Fibroblast of skin of back (primary cell): Measurements from ENCODE around the gene AKAP7.

ENCODE experiments used
- DNase-seq: peaks from one replicate; pipeline ENCODE4 v3.0.0-alpha.2; 2013

AKAP7 gene

DNA sequence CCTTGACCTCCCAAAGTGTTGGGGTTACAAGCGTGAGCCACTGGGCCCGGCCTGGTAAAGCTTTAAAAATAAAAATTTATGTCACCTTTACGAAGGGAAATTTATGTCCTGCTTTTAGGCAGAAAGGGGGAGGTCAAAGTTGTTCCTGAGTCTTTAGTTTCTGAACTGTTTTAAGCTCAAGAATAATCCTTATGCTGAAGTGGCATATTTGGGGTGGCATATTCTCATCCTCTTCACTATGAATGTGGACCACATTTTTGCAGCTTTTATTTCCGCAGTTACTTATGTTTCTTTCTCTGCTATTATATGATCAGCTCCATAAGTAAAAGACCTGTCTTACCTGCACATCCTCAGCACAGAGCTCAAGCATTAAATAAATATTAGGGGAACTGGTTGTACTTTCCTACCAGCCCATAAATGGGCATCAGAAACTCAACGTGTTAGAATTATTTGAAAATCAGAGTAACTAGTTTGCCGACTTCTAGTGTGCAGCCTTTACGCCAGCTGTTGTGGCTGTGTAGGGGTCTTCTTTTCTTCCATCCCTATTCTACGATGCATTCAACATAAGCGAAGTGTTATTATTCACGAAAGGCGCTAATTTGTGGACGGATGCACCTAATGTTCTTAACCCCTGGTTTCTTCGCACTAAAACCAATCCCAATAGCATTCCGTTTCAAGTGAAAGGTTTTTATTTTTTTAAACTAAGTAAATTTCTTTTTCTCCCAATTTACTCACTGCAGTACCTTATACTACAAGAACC lies 867 bp upstream of the AKAP7 start:
- no peak for DNase-seq

DNA sequence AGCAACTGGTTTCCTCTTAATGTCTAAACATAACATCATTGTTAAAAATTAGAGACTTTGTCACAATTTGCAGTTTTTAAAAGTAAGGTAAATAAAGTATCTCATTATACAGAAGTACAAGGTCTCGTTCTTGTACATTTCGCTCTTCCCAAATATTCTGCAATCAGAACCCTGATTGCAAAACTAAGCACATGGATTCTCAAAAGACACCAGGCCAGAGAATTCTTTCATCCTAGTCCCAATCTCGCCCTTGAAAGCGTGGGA lies 355 bp upstream of the AKAP7 start:
- no peak for DNase-seq

DNA sequence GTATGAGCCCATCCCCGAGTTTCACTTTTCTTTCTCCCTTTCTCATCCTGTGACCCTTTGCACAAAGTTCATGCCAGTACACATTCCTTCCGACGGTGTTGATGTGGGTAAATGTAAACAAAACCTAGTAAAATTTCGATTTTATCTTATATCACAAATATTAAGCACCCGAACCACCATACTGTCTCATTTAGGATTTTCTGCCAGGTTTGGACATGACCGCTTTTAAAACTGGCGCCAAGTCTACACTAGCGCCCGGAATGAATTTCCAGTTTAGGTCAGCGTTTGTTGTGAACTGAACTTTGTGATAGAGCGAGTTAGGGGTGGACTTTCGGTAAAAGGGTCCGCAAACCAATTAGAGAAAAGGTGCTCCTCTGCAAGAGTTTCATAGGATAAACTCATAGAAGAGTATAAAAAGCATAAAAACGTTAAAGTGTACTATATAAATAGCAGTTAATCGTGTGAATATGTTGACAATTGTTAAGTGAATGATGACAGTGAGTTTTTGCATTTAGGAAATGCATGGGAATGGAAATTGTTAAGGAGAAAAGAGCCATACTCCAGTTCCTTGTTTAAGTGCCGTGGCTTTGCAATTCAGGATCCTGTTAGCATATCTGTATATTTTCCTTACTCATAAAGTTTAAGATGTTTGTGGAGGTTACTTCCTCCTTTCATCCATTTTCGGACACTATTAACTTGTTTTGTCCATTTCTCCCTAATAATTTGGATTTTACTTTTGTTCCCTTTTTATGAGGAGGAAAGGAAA lies 937 bp downstream of the AKAP7 start:
- peak; percentile 42 for DNase-seq

DNA sequence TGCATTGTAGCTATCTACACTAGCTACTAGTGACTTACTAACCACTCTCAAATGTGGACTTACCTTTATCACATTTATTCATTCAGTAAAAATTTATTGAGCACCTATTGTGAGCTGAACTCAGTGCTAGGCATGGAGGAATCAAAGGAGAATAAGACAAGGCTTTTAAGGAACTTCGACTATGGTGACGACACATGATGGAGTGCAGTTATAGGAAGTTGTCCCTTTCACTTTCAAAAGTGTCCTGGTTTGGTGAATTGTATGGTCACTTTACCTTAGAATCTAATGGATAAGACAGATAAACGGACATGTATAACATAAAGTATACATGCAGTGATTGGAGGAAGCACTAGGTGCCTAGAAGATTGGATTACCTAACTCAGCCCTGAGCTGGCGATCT lies 4.3 kb downstream of the AKAP7 start:
- DNase-seq: no peak

DNA sequence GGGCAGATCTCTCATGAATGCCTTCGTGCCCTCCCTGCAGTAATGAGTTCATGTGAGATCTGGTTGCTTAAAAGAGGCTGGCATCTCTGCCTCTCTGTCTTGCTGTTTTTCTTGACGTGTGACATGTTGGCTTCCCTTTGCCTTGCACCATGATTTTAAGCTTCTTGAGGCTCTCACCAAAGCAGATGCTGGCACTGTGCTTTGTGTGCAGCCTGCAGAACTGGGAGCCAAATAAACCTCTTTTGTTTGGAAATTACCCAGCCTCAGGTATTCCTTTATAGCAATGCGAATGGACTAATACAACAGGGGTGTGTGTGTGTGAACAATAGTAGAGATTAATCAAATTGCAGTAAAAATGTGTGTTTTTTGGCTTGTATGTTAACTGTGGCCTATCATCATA lies 8.1 kb downstream of the AKAP7 start:
- DNase-seq: no peak

DNA sequence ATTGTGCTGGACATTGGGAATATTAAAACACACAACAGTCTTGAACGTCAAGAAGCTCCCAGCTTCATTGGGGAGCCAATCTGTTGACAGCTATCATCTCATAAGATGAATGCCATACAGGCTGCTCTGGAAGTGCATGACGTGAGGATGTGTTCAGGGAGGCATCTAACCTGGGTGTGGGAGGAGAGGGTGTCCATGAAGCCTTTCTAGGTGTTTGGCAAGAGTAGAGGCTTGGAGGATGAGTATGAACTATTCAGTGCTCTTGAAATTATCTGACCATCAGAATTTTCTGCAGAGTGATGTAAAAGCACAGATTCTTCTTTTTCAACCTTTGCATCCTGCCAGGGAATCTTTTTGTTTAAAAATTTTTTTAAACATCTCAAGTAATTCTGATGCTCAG lies 11.6 kb downstream of the AKAP7 start:
- DNase-seq: no peak

DNA sequence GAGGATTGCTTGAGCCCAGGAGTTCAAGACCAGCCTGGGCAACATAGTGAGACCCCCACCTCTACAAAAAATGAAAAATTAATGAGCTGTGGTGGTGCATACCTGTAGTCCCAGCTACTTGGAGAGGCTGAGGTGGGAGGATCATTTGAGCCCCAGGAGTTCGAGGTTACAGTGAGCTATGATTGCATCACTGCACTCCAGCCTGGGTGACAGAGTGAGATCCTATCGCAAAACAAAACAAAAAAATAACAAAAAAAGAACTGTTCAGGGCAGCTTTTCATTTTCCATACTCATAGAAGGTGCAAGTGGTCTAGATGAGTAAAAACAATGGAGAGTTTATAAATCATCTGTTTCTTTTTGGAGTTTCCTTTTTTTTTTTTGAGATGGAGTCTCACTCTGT lies 21.1 kb downstream of the AKAP7 start:
- DNase-seq: no peak

DNA sequence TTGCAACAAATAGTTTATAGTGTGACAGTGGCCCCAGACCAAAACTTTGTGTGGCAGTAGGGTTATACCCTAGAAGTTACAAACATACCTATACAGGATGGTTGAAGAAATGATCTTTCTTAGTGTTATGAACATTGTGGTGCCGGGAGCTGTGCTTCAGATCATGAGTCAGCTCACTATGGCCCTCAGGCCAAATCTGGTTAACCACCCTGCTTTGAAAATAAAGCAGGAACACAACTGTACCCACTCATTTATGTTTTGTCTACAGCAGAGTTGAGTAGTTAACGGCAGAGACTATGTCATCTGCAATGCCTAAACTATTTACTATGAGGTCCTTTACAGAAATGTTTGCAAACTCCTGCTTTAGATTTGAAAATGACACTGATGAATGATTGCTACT lies 24.3 kb downstream of the AKAP7 start:
- peak; percentile 69 for DNase-seq

DNA sequence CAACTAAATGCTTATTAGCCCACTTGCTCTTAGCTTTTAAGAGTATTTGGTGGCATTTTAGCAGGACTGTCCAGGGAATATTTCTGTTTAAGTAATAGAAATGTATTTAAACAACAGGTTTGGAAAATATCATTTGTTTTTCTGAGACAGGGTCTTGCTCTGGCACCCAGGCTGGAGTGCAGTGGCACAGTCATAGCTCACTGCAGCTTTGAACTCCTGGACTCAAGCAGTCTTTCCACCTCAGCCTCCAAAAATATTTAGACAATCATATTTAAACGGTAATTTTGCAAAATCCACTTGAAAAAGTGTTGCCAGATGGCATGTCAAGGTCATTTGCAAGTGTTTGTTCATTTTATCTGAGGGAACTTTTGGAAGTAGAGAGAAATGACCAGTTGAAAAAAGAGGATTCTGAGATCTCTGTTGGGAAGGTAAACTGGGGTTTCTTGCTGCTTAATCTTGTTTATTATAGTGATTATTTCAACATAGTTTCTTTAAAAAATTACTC lies 25.0 kb downstream of the AKAP7 start:
- DNase-seq: no peak

DNA sequence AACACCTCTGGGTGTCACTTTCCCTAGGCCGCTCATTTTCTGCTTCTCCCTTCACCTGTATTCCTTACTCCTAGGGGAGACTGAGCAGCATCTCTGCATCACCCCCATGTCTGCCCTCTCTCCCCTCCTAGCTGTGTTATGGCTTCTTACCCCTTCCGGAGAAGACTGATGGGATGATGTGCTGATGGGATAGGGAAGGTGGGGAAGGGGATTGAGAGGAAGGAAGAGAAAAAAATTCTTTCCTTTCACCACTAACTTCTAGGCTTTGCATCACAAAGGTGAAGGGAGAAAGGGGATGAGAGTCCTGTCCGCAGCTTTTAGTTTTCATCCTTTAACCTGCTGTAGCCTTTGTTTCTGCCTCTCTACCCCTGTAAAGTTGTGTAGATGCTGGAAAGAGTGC lies 26.7 kb downstream of the AKAP7 start:
- no peak for DNase-seq

DNA sequence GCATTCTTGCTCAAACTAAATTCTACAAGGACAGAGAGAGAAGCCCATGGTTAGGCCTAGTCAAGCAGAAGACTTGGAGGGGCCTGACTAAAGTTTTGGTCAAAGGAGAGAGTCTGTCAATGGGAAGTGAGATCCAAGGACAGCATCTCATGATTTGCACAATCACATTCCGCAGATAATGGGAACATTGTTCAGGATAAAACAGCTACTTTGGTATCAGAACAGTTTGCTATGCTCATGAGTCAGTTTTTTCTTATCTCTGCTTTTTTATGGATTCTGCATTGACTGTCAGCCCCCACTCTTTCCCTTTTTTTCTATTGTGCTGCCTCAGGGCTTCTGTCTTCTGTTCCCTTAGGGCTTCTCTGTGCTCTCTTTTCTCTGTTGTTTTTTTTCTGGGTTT lies 28.6 kb downstream of the AKAP7 start:
- DNase-seq: peak; percentile 4

DNA sequence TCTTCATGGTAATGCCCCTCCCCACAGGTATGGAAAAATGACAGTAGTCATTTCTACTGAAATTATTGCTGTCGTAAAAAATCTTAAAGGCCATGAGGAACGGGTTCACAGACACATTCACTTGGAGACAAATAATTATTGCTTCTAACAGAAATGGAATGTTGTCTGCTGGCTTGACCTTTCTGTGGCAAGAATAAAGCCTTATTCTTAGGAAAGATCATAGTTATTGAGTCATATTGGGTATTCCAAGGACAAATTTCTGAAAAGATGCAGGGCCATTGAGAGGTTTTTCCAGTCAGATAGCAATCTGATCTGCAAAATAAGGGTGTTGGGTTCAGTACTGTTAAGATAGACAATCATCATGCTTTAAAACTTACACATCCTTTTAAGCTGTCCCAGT lies 29.2 kb downstream of the AKAP7 start:
- no peak for DNase-seq

DNA sequence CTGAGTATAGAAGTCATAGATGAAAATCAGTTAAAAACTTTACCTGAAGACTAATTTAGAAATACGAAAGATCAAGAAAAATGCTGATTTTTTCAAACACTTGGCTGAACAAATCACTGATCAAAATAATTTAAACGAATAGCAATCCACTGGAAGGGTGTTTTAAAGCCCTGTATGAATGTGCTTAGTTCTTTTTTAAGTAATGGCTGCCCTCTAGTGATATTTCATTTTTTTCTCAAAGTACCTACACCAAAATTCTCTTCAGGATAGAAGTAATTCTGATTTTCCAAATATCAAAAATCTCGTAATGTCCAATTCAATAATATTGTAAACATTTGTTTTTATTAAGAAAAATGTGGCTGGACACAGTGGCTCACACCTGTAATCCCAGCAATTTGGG lies 32.5 kb downstream of the AKAP7 start:
- no peak for DNase-seq

DNA sequence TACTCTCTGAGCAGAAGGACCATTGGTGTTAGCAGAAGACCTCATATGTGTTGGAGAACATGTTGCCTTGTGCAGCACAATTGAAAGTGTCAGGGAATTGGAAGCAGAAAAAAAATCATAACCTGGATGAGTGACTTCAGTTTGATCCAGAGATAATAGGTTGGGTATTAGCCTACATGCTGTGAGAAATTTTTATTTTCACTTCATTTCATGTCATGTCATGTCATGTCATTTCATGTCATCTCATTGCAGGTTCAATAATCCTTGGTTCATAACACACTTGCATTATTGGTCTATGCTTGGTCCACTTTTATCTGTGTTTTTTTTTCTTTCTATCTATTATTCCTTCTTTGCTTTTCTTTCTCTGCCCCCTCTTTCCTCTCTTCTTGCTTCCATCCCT lies 34.3 kb downstream of the AKAP7 start:
- DNase-seq: no peak

DNA sequence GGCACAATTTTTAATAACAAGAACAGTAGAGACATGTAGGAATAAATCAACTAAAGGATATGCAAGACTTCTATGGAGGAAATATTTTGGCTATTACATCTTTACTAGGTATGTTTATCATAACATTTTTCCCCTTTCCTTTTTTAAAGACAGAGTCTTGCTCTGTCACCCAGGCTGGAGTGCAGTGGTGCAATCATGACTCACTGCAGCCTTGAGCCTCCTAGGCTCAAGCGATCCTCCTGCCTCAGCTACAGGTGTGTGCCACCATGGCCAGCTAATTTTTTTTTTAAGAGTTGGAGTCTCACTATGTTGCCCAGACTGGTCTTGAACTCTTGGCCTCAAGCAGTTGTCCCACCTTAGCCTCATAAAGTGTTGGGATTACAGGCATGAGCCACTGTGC lies 37.0 kb downstream of the AKAP7 start:
- DNase-seq: peak; percentile 65

DNA sequence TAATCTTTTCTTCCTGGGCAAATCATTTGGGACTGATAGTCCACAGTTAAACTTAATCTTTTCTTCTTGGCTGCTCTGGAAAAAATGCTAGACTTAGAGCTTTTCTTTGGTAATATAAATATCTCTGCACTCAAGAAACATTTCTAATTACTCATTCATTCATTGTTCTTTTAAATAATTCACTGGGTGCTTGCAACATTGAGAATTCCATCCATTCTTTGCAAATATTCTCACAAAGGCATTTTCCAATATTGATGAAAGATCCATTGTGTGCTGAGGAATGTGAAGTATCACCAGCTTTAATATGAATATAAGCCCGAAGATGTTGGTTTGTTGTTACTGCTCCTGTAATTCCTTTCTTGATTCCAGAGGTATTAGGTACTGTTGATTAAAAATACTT lies 38.4 kb downstream of the AKAP7 start:
- DNase-seq: peak; percentile 51

DNA sequence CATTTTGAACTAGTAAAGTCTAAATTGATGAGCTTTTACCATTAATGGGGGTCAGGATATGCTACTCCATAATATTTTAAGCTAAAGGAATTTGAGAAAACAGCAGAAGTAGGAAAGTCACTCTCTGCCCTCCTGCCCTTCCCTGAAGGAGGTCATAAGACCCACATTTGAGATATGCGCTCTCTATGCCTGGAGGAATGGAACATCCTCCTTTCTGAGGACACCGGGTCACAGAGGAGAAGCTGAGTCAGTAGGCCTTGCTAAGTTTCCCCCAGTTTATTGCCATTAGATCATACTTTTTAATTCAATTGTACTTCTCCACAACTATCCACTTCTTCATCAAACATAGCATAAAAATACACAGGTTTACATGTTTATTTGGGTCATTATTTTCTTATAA lies 40.3 kb downstream of the AKAP7 start:
- DNase-seq: no peak

DNA sequence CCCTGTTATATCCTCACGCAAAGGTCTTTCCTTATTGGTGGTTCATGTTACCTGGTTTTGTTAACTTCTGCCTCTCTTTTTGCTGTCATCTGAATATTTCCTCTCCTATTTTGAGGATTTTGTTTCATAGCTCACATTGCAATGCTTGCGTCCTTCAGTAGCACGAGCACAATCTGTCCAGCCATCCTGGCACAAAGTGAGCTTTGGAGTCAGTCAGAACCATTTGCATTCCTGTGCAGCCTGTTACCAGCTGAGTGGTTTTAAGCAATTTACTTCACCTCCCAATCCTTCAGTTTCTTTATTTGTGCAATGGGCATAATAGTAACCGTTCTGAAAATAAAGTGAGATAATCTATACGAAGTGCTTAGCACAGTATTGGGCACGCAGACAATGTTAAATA lies 42.7 kb downstream of the AKAP7 start:
- DNase-seq: no peak

DNA sequence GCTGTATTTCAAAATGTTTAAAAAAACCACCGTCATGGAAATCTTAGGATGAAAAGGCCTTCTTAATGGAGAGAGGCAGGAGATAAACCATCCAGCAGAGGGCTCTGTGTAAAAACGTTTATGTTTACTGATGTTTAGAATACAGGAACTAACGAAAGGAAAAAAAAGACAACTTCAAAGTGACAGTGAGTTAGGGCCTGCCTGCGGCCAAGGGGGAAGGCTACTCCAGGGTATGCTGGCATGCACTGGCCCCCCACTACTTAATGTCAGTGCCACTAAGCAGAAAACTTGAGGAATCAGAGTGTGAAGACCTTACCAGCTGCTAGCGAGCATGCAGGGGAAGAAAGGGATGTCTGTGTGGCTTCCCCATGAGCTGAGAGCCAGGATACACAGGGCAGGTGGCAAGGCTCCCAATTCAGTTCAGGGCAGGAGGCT lies 47.7 kb downstream of the AKAP7 start:
- peak; percentile 23 for DNase-seq

DNA sequence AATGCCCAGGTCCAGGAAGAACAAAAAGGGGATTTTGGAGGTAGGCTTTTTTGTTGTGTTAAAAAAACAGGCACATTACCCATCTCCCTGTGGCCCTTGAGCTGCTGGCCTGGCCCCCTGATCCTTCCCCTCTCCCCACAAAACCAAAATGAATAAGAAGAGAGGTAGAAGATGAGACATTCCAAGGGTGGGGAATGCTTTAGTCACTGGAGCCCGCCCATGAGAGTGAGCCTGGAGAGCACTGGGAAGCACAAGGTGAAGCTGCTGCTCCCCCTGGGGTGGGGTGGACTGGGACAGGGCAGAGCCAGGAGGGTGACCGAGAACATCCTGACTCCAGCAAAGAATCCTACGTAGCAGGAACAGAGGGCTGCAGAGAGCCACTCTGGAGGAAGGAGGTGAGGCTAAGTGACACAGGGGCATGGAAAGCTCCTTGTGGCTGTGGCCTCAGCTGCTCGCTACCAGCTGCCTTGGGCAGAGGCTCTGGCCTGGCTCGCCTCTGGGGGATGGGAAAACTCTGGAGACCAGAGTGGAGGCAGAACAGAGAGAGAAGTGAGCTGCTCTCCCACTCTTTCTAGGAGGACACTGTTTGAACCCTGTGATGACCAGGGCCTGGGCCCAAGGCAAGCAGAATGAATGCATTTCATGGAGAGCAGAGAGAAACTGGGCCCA lies 48.3 kb downstream of the AKAP7 start:
- no peak for DNase-seq

DNA sequence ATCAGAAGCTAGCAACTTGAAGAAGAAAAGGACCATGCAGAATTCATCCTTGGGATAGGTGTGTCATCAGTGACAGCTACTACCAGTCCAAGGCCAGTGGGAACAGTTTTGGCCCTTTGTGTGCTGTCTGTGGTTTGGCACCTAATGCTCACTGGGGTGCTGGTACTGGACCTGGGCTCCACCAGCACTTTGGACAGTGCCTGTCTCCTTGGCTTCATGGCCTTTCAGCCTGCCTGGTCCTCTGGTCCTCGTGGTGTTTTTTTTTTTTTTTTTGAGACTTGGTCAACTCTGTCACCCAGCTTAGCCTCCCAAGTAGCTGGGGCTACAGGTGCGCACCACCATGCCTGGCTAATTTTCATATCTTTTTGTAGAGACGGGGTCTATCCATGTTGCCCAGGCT lies 56.3 kb downstream of the AKAP7 start:
- DNase-seq: no peak

DNA sequence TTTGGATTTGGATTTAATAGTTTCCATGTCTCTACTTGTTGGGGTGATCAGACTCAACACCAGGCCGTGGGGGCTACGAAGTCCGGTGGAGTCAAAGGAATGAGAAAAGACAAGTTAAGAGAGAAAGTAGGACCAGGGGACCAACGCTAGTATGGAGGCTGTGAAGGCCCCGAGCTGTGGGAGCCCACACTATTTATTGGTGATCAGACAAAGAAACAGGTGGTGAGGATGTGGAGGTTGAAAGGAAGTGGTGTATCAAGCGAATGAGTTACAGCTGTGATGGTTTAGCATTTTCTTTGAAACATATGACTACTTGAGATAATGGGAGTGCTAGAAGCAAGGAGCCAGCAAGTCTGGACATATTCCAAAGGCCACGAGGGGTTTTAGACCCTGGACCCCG lies 62.4 kb downstream of the AKAP7 start:
- no peak for DNase-seq

DNA sequence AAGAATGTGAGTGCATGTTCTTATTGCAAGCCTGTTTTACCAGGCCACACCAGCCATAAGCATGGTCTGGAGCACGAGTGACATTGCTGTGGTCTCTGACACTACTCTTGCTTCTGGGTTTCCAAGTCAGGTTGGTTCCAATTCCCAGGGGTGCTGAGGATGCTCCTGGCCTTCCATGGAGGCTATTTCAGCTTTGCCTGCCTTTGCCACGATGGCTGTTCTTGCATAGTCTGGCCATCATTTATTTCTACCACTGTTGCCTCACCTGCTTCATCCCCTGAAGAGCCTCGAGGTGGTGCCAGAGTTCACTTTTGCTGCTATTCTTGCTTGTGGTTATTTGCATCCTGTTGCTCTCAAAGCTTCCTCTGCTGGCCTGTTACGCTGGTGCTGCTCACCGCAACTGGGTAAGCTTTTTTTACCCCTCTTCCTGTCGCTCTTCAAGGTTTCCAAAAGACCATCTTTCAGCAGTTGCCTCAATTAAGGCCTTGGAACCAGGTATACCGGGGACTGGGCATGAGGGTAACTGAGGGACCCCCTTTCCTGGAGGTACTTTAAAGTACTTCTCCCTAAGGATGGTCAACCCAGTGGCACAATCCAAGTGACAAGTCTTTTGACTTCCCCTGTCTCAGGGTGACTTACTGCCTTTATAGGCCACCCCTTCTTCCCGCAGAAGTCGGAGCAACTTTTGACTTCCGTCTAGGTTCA lies 64.5 kb downstream of the AKAP7 start:
- peak; percentile 54 for DNase-seq
